H1 (cell line): ENCODE measurements around the gene NR4A2. TPM values are rescaled to one million over a fixed set of nuclear protein-coding genes. Genes with fewer than 3 reads are reported as not detected.

ENCODE experiments used
- SUZ12 ChIP-seq: fragments of 200-600 bp; sonication (generic); IDR thresholded peaks from 2 replicates; pipeline ENCODE4 v1.6.1; 2012; ENCODE audit warnings: mild to moderate bottlenecking, inconsistent platforms, low read length, moderate library complexity, mixed read lengths
- polyA plus RNA-seq, 7 experiments: library from polyadenylated mRNA; depleted of rRNA in 3 of 7; stranded (reverse) in 5 of 7; unstranded in 2 of 7; fragments of >200 nt in 5 of 7; fragments of 200-250 nt in 2 of 7; gene quantifications; 1 replicate in 5 of 7; 2 replicates in 1 of 7; 4 replicates in 1 of 7; pipeline versions ENCODE4 v1.2.1 to v1.2.3, GENCODE V29; 2011 to 2013; ENCODE audit warnings: missing spikeins in 2 of 7, mixed read lengths in 2 of 7
- total RNA-seq: library from RNA; stranded (reverse); fragmentation: NEBNext Ultra II Directional; extraction: Animal tissue kit (Norgen Biotek cat#: 25700); gene quantifications from 2 replicates; pipeline ENCODE4 v1.2.1, GENCODE V29; 2021

The NR4A2 gene
- total and polyA plus RNA-seq, 2 of the 8 experiments (the other 6 are each of a cell fraction or from before 2014, with no cell fraction given), result 0.15 to 1.7 TPM

DNA sequence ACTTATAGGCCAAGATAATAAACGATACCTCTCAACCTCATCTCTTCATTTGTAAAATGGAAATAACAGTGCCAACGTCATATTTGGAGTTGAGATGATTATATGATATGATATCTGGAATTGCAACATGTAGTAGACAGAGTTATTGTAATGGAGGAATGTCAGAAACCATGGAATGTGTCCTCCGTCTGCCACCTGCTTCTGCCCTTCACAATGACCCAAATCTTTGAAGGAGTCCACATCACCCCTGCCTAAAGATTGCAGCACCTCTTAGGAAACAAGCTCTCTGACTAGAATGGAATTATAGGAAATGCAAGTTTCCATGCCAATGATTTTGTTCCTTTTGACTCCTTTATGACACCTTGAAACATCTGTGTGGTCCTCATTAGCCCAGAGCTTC, 14.9 kb downstream of the NR4A2 start (continued):
- TF ChIP-seq SUZ12, result no peak
- TF ChIP-seq, all 59 proteins: peak for 0
